CD8-positive, alpha-beta memory T cell (primary cell): ENCODE data around the gene CTNNBL1. TPM values are rescaled to one million over a fixed set of nuclear protein-coding genes. Genes with fewer than 3 reads are reported as not detected.
A peak's percentile ranks its signal among the peaks of the same experiment; 100 is the strongest.

Source experiments
- CTCF ChIA-PET: fragments of 350-600 bp; sonication (Branson Sonifier 250); formaldehyde crosslinking; loops from one replicate; lab custom pipeline; 2021; ENCODE audit warnings: antibody characterized with exemption; lab: Charles Lee
- POLR2A ChIA-PET: fragments of 350-600 bp; sonication (Branson Sonifier 250); formaldehyde crosslinking; loops from one replicate; lab custom pipeline; 2021; ENCODE audit warnings: antibody characterized with exemption; lab: Charles Lee
- DNase-seq, 5 donors: peaks; one replicate each; pipeline versions ENCODE4 v3.0.0 to v3.0.0-alpha.2; 2020 to 2022; ENCODE audit warnings: mixed read lengths in 1 of 5
- H3K27ac ChIP-seq: one replicate; pipeline ENCODE4 v1.7.0; 2013; ENCODE audit warnings: low read depth, mild to moderate bottlenecking, low read length, moderate library complexity
- H3K27me3 ChIP-seq: 2 replicates; pipeline ENCODE4 v1.7.0; 2013; ENCODE audit warnings: low read length, mild to moderate bottlenecking; ENCODE audit not compliant: insufficient read depth, poor library complexity, severe bottlenecking
- H3K36me3 ChIP-seq: 2 replicates; pipeline ENCODE4 v1.7.0; 2013; ENCODE audit warnings: mild to moderate bottlenecking, low read length, moderate library complexity; ENCODE audit not compliant: insufficient read depth
- H3K4me1 ChIP-seq: 2 replicates; pipeline ENCODE4 v1.7.0; 2013; ENCODE audit warnings: mild to moderate bottlenecking, low read length, moderate library complexity; ENCODE audit not compliant: insufficient read depth
- H3K4me3 ChIP-seq: 2 replicates; pipeline ENCODE4 v1.7.0; 2013; ENCODE audit warnings: mild to moderate bottlenecking, low read length
- H3K9me3 ChIP-seq: 2 replicates; pipeline ENCODE4 v1.7.0; 2013; ENCODE audit warnings: mild to moderate bottlenecking, low read length
- H3K27ac Mint-ChIP-seq, 8 donors: one replicate each; pipeline ENCODE4 v1.8.0; 2020 to 2021; ENCODE audit warnings: mixed read lengths in 8 of 8, mild to moderate bottlenecking in 6 of 8, inconsistent platforms in 3 of 8, moderate library complexity in 3 of 8
- H3K27me3 Mint-ChIP-seq, 2 donors: one replicate each; pipeline ENCODE4 v1.8.0; 2020 to 2021; ENCODE audit warnings: mixed read lengths in 2 of 2, mild to moderate bottlenecking in 1 of 2, moderate library complexity in 1 of 2
- H3K36me3 Mint-ChIP-seq, 3 donors: one replicate each; pipeline ENCODE4 v1.8.0; 2020 to 2021; ENCODE audit warnings: mixed read lengths in 3 of 3, inconsistent platforms in 1 of 3, mild to moderate bottlenecking in 1 of 3
- H3K4me1 Mint-ChIP-seq, 3 donors: one replicate each; pipeline ENCODE4 v1.8.0; 2020 to 2021; ENCODE audit warnings: mixed read lengths in 3 of 3, inconsistent platforms in 1 of 3, mild to moderate bottlenecking in 1 of 3
- H3K4me3 Mint-ChIP-seq, 7 donors: one replicate each; pipeline ENCODE4 v1.8.0; 2020 to 2021; ENCODE audit warnings: mixed read lengths in 7 of 7, mild to moderate bottlenecking in 6 of 7, moderate library complexity in 4 of 7, inconsistent platforms in 2 of 7
- H3K9me3 Mint-ChIP-seq, 5 donors: one replicate each; pipeline ENCODE4 v1.8.0; 2020 to 2022; ENCODE audit warnings: mixed read lengths in 5 of 5, mild to moderate bottlenecking in 3 of 5, moderate library complexity in 2 of 5, inconsistent platforms in 1 of 5
- polyA plus RNA-seq: library from polyadenylated mRNA; unstranded; fragments of 300-500 nt; fragmentation: Illumina TruSeq; gene quantifications from one replicate; pipeline ENCODE4 v1.2.3, GENCODE V29; 2021
- total RNA-seq, 2 experiments: library from RNA; stranded (reverse); gene quantifications; one replicate each; pipeline ENCODE4 v1.2.3, GENCODE V29; 2021

The CTNNBL1 gene
- total and polyA plus RNA-seq, 3 experiments from 2014 or later: 86.8 to 97.8 (median 88.9) TPM

- ChIA-PET POLR2A (no interaction called here), CTCF (no interaction called here)
- DNase-seq: no peak
- Histone ChIP-seq H3K27me3 (no peaks in the 10 kb centered on the region), H3K4me1 (no peaks in the 10 kb centered on the region), H3K36me3 (peaks cover 16% of the 10 kb centered on the region), H3K9me3 (no peaks in the 10 kb centered on the region), H3K27ac (no peak overlapping the region), H3K4me3 (no peak overlapping the region)
- H3K9me3 Mint-ChIP-seq: no peaks in the 10 kb centered on the region
- H3K36me3 Mint-ChIP-seq: peaks cover 6 to 65% (median 34%) of the 10 kb centered on the region in 3 donors
- H3K4me1 Mint-ChIP-seq: peaks cover 12 to 25% (median 12%) of the 10 kb centered on the region in 3 donors
- H3K4me3 Mint-ChIP-seq: no peak overlapping the region
- peak overlapping the region in 1 of 8 donors; percentile 1 for H3K27ac Mint-ChIP-seq
- H3K27me3 Mint-ChIP-seq: no peaks in the 10 kb centered on the region
Observed at GRCh38 chr20:37733416-37733815, 39.6 kb downstream of the CTNNBL1 start.

- POLR2A ChIA-PET: no interaction called here
- no peak overlapping the region for H3K27ac ChIP-seq
- H3K36me3 ChIP-seq: peaks cover 17% of the 10 kb centered on the region
- Mint-ChIP-seq H3K4me1 (peaks cover 4 to 18% (median 6%) of the 10 kb centered on the region in 3 donors), H3K36me3 (peaks cover 9 to 73% (median 35%) of the 10 kb centered on the region in 3 donors), H3K4me3 (no peak overlapping the region), H3K9me3 (no peaks in the 10 kb centered on the region), H3K27me3 (no peaks in the 10 kb centered on the region), H3K27ac (no peak overlapping the region)
- H3K27me3 ChIP-seq: no peaks in the 10 kb centered on the region
- H3K4me1 ChIP-seq: no peaks in the 10 kb centered on the region
- H3K4me3 ChIP-seq: no peak overlapping the region
- CTCF ChIA-PET: interaction anchor here (0.6 kb wide), 1 partner anchor 113 kb away, joined by 3 read pairs; no protein-coding TSS in a partner anchor
- no peaks in the 10 kb centered on the region for H3K9me3 ChIP-seq
- no peak for DNase-seq
Observed at GRCh38 chr20:37734228-37734985, 40.6 kb downstream of the CTNNBL1 start.

GRCh38 chr20:37735541-37735940, 41.7 kb downstream of the CTNNBL1 start:
- no peak overlapping the region for H3K27ac ChIP-seq
- ChIA-PET CTCF (no interaction called here), POLR2A (no interaction called here)
- H3K36me3 ChIP-seq: peaks cover 21% of the 10 kb centered on the region
- peak overlapping the region in 3 of 8 donors; percentile 10 to 45 (median 25) for H3K27ac Mint-ChIP-seq
- no peaks in the 10 kb centered on the region for H3K27me3 Mint-ChIP-seq
- H3K4me1 Mint-ChIP-seq: peaks cover 0 to 13% (median 3%) of the 10 kb centered on the region in 3 donors
- H3K4me3 Mint-ChIP-seq: no peak overlapping the region
- H3K4me1 ChIP-seq: no peaks in the 10 kb centered on the region
- H3K9me3 Mint-ChIP-seq: no peaks in the 10 kb centered on the region
- DNase-seq: no peak
- H3K9me3 ChIP-seq: no peaks in the 10 kb centered on the region
- H3K36me3 Mint-ChIP-seq: peaks cover 9 to 80% (median 41%) of the 10 kb centered on the region in 3 donors
- H3K27me3 ChIP-seq: no peaks in the 10 kb centered on the region
- no peak overlapping the region for H3K4me3 ChIP-seq

DNA sequence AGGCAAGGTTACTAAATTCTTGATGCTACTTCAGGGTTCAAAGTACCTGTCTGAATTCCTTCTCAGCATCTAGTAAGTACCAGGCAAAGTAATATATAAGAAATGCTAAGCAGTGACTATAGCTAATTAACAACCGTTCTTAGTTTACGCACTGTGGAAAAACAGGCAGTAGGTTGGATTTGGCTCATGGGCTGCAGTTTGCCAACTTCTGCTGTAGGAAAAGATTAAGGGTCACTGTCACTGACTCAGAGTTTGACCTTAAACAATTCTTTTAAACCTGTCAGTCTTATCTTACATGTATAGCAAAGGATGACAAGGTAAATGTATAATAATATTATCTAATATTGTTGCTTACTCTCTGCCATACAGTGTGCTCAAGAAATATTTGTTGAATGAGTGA, 42.3 kb downstream of the CTNNBL1 start:
- Mint-ChIP-seq H3K4me3 (no peak overlapping the region), H3K4me1 (peaks cover 0 to 13% (median 3%) of the 10 kb centered on the region in 3 donors), H3K27ac (no peak overlapping the region), H3K9me3 (no peaks in the 10 kb centered on the region), H3K27me3 (no peaks in the 10 kb centered on the region), H3K36me3 (peaks cover 9 to 81% (median 44%) of the 10 kb centered on the region in 3 donors)
- Histone ChIP-seq H3K27ac (no peak overlapping the region), H3K4me1 (no peaks in the 10 kb centered on the region), H3K27me3 (no peaks in the 10 kb centered on the region), H3K9me3 (no peaks in the 10 kb centered on the region), H3K36me3 (peaks cover 21% of the 10 kb centered on the region), H3K4me3 (no peak overlapping the region)
- ChIA-PET CTCF (no interaction called here), POLR2A (no interaction called here)
- DNase-seq: no peak

- ChIA-PET CTCF (no interaction called here), POLR2A (no interaction called here)
- Mint-ChIP-seq H3K4me3 (no peak overlapping the region), H3K36me3 (peaks cover 9 to 73% (median 37%) of the 10 kb centered on the region in 3 donors), H3K4me1 (peaks cover 0 to 3% (median 0%) of the 10 kb centered on the region in 3 donors), H3K27me3 (no peaks in the 10 kb centered on the region), H3K9me3 (no peaks in the 10 kb centered on the region), H3K27ac (peak overlapping the region in 1 of 8 donors; percentile 5)
- Histone ChIP-seq H3K27me3 (no peaks in the 10 kb centered on the region), H3K36me3 (peaks cover 17% of the 10 kb centered on the region), H3K9me3 (no peaks in the 10 kb centered on the region), H3K4me3 (no peak overlapping the region), H3K27ac (no peak overlapping the region), H3K4me1 (no peaks in the 10 kb centered on the region)
- DNase-seq: no peak
Observed at GRCh38 chr20:37737826-37738420, 44.1 kb downstream of the CTNNBL1 start.

DNA sequence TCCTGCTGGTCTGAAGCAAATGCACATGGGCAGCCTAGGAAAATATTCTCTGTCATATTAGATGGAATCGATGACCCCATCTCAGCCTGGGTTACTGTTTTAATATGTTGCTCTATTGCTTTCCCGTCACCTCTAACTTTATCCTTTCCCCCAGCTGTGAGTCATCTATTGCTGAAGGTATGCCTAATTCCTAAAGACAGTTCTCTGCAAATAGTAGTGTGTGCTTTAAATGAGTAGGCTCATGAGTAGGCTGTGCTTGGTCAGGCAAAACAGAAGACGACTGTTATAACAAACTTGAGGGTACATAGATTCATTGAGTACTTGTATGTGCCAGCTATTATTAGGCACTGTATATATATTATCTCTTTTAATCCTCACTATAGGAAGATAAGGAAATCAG, 47.2 kb downstream of the CTNNBL1 start:
- POLR2A ChIA-PET: no interaction called here
- CTCF ChIA-PET: no interaction called here

DNA sequence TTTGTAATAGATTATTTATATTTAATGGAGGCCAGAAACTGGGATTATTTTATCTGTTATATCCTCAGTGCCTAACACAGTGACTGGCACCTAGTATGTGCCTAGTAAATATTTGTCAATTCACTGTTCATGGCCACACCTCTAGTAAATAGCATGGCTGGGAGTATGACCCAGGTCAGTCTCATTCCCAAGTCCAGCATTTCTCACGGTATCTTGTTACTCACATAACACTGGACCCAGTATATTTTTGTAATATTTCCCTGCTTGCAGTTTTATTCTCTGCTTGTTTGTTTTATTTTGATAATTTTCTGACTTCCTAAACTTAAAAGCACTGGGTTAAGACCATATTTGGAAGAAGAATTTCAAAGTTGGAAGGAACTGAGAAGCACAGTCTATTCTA, 47.7 kb downstream of the CTNNBL1 start:
- Mint-ChIP-seq H3K9me3 (no peaks in the 10 kb centered on the region), H3K27me3 (no peaks in the 10 kb centered on the region), H3K36me3 (peaks cover 9 to 58% (median 32%) of the 10 kb centered on the region in 3 donors), H3K4me1 (peaks cover 7 to 21% (median 20%) of the 10 kb centered on the region in 3 donors), H3K4me3 (no peak overlapping the region), H3K27ac (peak overlapping the region in 1 of 8 donors; percentile 54)
- no peaks in the 10 kb centered on the region for H3K9me3 ChIP-seq
- no peak overlapping the region for H3K4me3 ChIP-seq
- ChIA-PET POLR2A (no interaction called here), CTCF (no interaction called here)
- no peak for DNase-seq
- no peaks in the 10 kb centered on the region for H3K4me1 ChIP-seq
- peaks cover 17% of the 10 kb centered on the region for H3K36me3 ChIP-seq
- no peak overlapping the region for H3K27ac ChIP-seq
- H3K27me3 ChIP-seq: no peaks in the 10 kb centered on the region

More for the DNA sequence above, 47.2 kb downstream of the CTNNBL1 start:
- peaks cover 7 to 21% (median 20%) of the 10 kb centered on the region in 3 donors for H3K4me1 Mint-ChIP-seq
- H3K27ac Mint-ChIP-seq: peak overlapping the region in 1 of 8 donors; percentile 54
- H3K27me3 Mint-ChIP-seq: no peaks in the 10 kb centered on the region
- Histone ChIP-seq H3K9me3 (no peaks in the 10 kb centered on the region), H3K27me3 (no peaks in the 10 kb centered on the region), H3K4me1 (no peaks in the 10 kb centered on the region), H3K4me3 (no peak overlapping the region), H3K36me3 (peaks cover 15% of the 10 kb centered on the region), H3K27ac (no peak overlapping the region)
- no peaks in the 10 kb centered on the region for H3K9me3 Mint-ChIP-seq
- no peak for DNase-seq
- H3K4me3 Mint-ChIP-seq: no peak overlapping the region
- peaks cover 9 to 56% (median 32%) of the 10 kb centered on the region in 3 donors for H3K36me3 Mint-ChIP-seq

DNA sequence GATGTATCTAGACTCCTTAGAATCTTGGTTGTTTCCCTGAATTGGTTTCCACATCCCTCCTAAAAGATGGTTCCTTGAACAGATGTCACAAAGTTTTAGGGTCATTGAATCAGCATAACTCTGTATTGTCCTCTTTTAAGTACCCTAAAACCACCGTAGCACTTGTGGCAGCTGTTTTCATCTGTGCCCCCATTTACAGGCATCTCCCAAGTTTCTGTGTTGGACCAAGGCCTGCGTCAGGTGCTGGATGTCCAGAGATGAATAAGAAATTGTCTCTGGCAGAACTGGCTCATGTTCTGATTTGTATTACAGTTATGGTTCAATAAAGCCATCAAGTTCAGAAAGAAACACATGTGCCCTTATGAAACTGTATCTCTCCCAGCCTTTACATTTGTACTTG, 48.3 kb downstream of the CTNNBL1 start:
- Histone ChIP-seq H3K4me3 (no peak overlapping the region), H3K27ac (no peak overlapping the region), H3K4me1 (no peaks in the 10 kb centered on the region), H3K27me3 (no peaks in the 10 kb centered on the region), H3K36me3 (peaks cover 21% of the 10 kb centered on the region), H3K9me3 (no peaks in the 10 kb centered on the region)
- Mint-ChIP-seq H3K27ac (peak overlapping the region in 1 of 8 donors; percentile 15), H3K9me3 (no peaks in the 10 kb centered on the region), H3K4me3 (no peak overlapping the region), H3K4me1 (peaks cover 7 to 21% (median 20%) of the 10 kb centered on the region in 3 donors), H3K27me3 (no peaks in the 10 kb centered on the region), H3K36me3 (peaks cover 9 to 58% (median 28%) of the 10 kb centered on the region in 3 donors)
- no peak for DNase-seq
- ChIA-PET POLR2A (no interaction called here), CTCF (no interaction called here)
